ENCODE data around the gene FNIP2.

DNA sequence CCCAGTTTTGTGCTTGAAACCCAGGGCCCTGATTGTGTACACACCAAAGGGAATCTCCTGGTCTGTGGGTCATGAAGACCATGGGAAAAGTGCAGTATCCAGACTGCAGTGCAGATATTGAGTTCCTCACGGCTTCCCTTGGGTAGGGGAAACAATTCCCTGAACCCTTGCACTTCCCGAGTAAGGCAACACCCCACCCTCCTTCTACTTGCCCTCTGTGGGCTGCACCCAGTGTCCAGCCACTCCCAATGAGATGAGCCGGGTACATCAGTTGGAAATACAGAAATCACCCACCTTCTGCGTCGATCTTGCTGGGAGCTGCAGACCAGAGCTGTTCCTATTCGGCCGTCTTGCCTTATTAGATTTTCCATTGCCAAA is 134.2 kb downstream of the FNIP2 start:
- TF ChIP-seq, protein P1, sequence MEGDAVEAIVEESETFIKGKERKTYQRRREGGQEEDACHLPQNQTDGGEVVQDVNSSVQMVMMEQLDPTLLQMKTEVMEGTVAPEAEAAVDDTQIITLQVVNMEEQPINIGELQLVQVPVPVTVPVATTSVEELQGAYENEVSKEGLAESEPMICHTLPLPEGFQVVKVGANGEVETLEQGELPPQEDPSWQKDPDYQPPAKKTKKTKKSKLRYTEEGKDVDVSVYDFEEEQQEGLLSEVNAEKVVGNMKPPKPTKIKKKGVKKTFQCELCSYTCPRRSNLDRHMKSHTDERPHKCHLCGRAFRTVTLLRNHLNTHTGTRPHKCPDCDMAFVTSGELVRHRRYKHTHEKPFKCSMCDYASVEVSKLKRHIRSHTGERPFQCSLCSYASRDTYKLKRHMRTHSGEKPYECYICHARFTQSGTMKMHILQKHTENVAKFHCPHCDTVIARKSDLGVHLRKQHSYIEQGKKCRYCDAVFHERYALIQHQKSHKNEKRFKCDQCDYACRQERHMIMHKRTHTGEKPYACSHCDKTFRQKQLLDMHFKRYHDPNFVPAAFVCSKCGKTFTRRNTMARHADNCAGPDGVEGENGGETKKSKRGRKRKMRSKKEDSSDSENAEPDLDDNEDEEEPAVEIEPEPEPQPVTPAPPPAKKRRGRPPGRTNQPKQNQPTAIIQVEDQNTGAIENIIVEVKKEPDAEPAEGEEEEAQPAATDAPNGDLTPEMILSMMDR (IDR thresholded peaks at IDR 0.05; ENCODE audit: borderline replicate concordance, extremely low read depth, low read length, poor library complexity, severe bottlenecking), result no peak
- no peak for TF ChIP-seq EZH2 (IDR thresholded peaks at IDR 0.05; ENCODE audit: borderline replicate concordance, low read depth, low read length, severe bottlenecking)
